Epithelial cell of proximal tubule (primary cell): ENCODE results near the gene EPHB1. TPM values are rescaled to one million over a fixed set of nuclear protein-coding genes. Genes with fewer than 3 reads are reported as not detected.

Experiments used
- DNase-seq: peaks from one replicate; pipeline ENCODE4 v3.0.0-alpha.2; 2011; ENCODE audit warnings: low read depth
- H3K4me3 ChIP-seq: 2 replicates; pipeline ENCODE4 v1.5.1; 2011; ENCODE audit warnings: low read depth, mild to moderate bottlenecking, low read length
- total RNA-seq: library from RNA; depleted of rRNA; stranded (reverse); fragments of >200 nt; gene quantifications from 2 replicates; pipeline ENCODE4 v1.2.3, GENCODE V29; 2015
- TF ChIP-seq, protein P1 (sequence below): conservative IDR thresholded peaks from 2 replicates; pipeline ENCODE4 v1.5.1; 2012; ENCODE audit warnings: low read depth, mild to moderate bottlenecking, low read length

The EPHB1 gene
- total RNA-seq, 1 donor from 2014 or later: 1.6 TPM

DNA sequence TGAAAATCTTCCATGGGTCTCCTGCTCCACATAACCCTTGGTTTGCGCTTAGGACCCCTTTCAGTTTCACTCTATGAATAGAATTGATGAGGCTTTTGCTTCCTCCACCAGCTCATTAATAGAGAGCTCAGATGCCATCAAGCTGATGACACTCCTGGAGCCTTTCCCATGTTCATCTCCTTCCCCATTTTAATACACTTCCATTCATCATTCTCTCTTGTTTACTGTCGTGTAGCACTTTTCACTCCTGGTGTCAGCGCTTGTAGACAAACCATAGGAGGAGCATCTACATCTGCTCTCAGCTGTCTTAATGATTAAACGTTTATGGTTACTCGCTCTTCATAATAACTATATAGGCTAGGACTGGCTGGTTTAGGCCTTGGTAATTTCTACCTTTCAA lies 363.5 kb downstream of the EPHB1 start:
- DNase-seq: no peak
- TF ChIP-seq, protein P1, sequence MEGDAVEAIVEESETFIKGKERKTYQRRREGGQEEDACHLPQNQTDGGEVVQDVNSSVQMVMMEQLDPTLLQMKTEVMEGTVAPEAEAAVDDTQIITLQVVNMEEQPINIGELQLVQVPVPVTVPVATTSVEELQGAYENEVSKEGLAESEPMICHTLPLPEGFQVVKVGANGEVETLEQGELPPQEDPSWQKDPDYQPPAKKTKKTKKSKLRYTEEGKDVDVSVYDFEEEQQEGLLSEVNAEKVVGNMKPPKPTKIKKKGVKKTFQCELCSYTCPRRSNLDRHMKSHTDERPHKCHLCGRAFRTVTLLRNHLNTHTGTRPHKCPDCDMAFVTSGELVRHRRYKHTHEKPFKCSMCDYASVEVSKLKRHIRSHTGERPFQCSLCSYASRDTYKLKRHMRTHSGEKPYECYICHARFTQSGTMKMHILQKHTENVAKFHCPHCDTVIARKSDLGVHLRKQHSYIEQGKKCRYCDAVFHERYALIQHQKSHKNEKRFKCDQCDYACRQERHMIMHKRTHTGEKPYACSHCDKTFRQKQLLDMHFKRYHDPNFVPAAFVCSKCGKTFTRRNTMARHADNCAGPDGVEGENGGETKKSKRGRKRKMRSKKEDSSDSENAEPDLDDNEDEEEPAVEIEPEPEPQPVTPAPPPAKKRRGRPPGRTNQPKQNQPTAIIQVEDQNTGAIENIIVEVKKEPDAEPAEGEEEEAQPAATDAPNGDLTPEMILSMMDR: no peak
- H3K4me3 ChIP-seq: no peak overlapping the region

DNA sequence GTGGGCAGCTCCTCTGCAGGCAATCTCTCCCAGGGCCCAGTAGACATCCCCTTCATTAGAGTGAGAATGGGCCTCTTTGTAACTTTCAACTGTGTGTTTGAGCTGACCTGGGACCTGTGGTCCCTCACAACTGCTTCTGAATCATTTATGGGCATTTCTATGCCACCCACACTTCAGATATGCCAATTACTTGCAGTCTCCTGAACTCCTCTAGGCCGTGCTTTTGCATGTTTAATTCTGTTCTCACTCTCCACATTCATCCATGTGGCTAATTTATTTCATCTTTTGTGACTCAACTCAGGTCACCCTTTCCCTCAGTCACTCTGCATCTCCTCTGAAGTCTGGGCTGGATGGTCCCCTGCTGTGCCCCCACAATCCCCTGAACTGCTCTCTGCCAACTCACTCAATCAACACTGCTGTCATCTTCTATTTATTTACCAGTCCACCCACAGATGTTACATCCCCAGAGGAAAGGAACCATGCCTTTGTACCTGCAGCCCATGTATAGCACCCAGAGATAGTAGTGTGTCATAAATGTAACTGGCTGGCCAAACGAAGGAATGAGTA lies 364.7 kb downstream of the EPHB1 start:
- TF ChIP-seq, protein P1: no peak
- no peak overlapping the region for H3K4me3 ChIP-seq
- no peak for DNase-seq

DNA sequence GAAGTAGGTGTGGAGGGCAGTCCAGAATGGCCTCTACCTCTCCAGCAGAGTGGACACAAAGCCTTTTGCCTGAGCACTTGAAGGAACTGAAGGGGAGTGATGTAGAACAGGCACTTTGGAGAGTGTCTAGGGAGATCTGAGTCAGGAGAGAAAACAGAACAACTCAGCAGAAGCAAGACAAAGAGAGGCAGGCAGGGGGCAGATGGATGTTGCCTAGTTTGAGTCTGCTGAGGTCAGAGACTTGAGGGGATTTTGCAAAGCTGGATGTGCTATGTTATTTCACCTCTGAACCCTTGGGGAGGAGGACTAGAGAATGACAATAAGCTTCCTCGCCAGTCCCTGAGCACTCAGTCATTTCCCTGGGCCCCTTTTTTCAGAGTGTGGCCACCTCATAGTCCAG lies 366.4 kb downstream of the EPHB1 start:
- TF ChIP-seq, protein P1: no peak
- no peak overlapping the region for H3K4me3 ChIP-seq
- DNase-seq: no peak

DNA sequence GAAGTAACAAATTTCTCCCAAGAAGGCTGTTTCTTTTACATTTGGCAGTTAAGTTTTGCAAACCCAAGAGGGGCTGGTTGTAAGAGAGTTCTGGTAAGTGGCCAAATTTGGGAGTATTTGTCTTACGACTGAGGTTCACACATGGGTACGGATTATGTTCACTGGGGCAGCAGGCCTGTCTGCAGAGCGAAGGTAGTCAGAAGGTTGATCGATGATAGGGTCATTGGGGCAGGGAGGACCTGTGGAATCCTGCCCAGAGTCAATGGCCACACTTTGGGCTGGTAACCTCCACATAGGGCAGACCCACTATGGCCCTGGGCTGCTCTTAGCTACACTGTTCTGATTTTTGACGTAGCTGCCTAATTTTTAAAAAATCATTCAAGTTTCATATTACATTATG lies 368.6 kb downstream of the EPHB1 start:
- TF ChIP-seq, protein P1: no peak
- DNase-seq: no peak
- no peak overlapping the region for H3K4me3 ChIP-seq

DNA sequence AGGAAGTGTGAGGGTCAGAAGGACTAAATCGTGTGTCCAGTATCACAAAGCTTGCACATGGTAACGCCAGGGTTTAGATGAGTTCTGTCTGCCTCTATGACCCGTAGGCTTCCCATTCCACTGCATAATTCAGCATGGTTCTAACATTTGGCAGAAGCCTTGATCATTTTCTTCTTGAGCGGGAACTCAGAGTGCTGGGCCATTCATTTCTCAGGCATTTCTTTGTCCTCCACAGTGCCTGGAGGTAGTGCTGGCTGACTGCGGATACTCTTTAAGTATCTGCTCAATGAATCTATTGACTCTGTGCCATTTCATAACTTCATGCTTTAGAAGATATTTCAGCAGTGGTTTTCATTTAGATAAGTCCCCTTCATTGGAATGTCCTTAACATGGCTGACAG lies 370.2 kb downstream of the EPHB1 start:
- TF ChIP-seq, protein P1: no peak
- H3K4me3 ChIP-seq: no peak overlapping the region
- no peak for DNase-seq

DNA sequence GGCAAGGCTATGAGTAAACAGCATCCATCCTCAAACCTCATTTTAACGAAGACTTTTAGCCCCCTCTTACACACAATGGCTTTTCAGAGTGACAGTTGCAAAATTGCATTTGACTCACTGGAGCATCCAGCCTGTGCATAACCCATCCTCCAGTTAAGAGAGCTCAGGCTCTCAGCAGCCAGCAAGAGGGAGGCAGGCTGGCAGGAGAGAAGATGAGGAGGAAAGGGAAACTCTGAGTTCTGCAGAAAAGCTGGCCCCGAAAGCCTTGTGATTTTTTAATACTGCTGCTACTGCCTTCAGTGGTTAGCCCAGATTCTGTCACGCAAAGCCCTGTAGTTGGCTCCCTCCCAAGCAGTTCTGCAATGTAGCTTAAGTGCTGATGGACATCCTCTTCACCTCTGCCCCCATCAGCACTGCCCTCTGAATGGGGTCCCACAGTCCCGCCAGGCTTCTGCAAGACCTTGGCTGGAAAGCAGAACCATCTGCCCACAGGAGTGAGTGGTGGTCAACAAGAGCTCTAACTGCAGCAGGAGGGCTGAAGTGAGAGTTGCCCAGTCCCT lies 371.3 kb downstream of the EPHB1 start:
- no peak for DNase-seq
- TF ChIP-seq, protein P1: no peak

DNA sequence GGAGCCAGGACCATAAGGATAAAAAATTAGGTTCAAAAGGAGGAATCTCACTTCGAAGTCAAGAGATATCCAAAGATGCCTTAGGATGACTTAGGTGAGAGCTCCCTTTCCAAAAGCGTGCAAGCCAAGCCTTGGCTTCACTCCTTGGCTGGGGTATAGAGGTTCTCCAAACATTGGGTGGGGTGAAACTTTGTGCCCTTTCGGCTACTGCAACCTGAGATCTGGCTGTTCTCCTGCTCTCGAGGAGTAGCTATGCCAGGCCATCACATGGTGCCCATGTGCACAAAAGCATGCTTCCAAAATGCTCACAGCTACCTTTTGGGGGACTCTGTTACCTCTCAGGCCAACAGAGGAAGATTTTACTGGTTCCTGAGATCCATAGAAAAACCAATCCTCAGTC lies 373.8 kb downstream of the EPHB1 start:
- TF ChIP-seq, protein P1: no peak
- no peak overlapping the region for H3K4me3 ChIP-seq
- no peak for DNase-seq

More for the DNA sequence above, 371.3 kb downstream of the EPHB1 start:
- H3K4me3 ChIP-seq: no peak overlapping the region
